CD4-positive, alpha-beta T cell treated with Interleukin-4 for 4 hours (primary cell): ENCODE results near the gene TNS1.
"Not testable (repeated sequence)": the region's sequence is repeated elsewhere in the genome, so short reads cannot be mapped to it uniquely, and the experiment has no call there.

ENCODE experiments used
- DNase-seq: peaks from one replicate; pipeline ENCODE4 v3.0.0-alpha.2; 2020

TNS1 gene

GRCh38 chr2:217824223-217824622 lies 178.6 kb downstream of the TNS1 start:
- no peak for DNase-seq

GRCh38 chr2:217823626-217824025 lies 179.2 kb downstream of the TNS1 start:
- DNase-seq: no peak

- DNase-seq: no peak
Measured at GRCh38 chr2:217822296-217823252, 180.2 kb downstream of the TNS1 start.

- DNase-seq: no peak
Measured at GRCh38 chr2:217821536-217822147, 181.2 kb downstream of the TNS1 start.

- no peak for DNase-seq
Measured at GRCh38 chr2:217820904-217821303, 181.9 kb downstream of the TNS1 start.

GRCh38 chr2:217820091-217820819 lies 182.5 kb downstream of the TNS1 start:
- DNase-seq: no peak

GRCh38 chr2:217818293-217818850 lies 184.4 kb downstream of the TNS1 start:
- no peak for DNase-seq

GRCh38 chr2:217817466-217818292 lies 185.1 kb downstream of the TNS1 start:
- DNase-seq: no peak

GRCh38 chr2:217816396-217816869 lies 186.4 kb downstream of the TNS1 start:
- no peak for DNase-seq

- no peak for DNase-seq
Measured at GRCh38 chr2:217813828-217814227, 189.0 kb downstream of the TNS1 start.

- no peak for DNase-seq
Measured at GRCh38 chr2:217812170-217812569, 190.6 kb downstream of the TNS1 start.

GRCh38 chr2:217810260-217810659 lies 192.5 kb downstream of the TNS1 start:
- DNase-seq: no peak

- DNase-seq: no peak
Measured at GRCh38 chr2:217809736-217810135, 193.1 kb downstream of the TNS1 start.

GRCh38 chr2:217808967-217809366 lies 193.8 kb downstream of the TNS1 start:
- DNase-seq: not testable (repeated sequence)

GRCh38 chr2:217808326-217808725 lies 194.5 kb downstream of the TNS1 start:
- no peak for DNase-seq

GRCh38 chr2:217807753-217808152 lies 195.0 kb downstream of the TNS1 start:
- DNase-seq: no peak

GRCh38 chr2:217807025-217807424 lies 195.8 kb downstream of the TNS1 start:
- no peak for DNase-seq

- no peak for DNase-seq
Measured at GRCh38 chr2:217806482-217806765, 196.4 kb downstream of the TNS1 start.

- DNase-seq: no peak
Measured at GRCh38 chr2:217805668-217806481, 196.9 kb downstream of the TNS1 start.

- no peak for DNase-seq
Measured at GRCh38 chr2:217804791-217805667, 197.8 kb downstream of the TNS1 start.
